Tongue (tissue), 3 donors: ENCODE measurements around the gene SPDYE8. TPM values are rescaled to one million over a fixed set of nuclear protein-coding genes. Genes with fewer than 3 reads are reported as not detected.
"Not testable (repeated sequence)": the region's sequence is repeated elsewhere in the genome, so short reads cannot be mapped to it uniquely, and the experiment has no call there.

Experiments
- DNase-seq: peaks from one replicate; pipeline ENCODE4 v3.0.0-alpha.2; 2015
- small RNA-seq: library from RNA; depleted of rRNA; stranded (forward); fragments of <200 nt; gene quantifications from one replicate; pipeline ENCODE3, GENCODE V24; 2014; ENCODE audit warnings: low replicate concordance
- total RNA-seq: library from RNA; depleted of rRNA; stranded (reverse); fragments of >200 nt; gene quantifications from one replicate; pipeline ENCODE4 v1.2.3, GENCODE V29; 2014

Gene SPDYE8, protein sequence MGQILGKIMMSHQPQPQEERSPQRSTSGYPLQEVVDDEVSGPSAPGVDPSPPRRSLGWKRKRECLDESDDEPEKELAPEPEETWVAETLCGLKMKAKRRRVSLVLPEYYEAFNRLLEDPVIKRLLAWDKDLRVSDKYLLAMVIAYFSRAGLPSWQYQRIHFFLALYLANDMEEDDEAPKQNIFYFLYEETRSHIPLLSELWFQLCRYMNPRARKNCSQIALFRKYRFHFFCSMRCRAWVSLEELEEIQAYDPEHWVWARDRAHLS
- total RNA-seq: not detected

GRCh38 chr7:73029666-73030065, at the start of gene SPDYE8:
Gene SPDYE8 (minus strand): TSS chr7:73029766. CDS start chr7:73027966, 1,800 bp downstream.
- DNase-seq: not testable (repeated sequence)

DNA sequence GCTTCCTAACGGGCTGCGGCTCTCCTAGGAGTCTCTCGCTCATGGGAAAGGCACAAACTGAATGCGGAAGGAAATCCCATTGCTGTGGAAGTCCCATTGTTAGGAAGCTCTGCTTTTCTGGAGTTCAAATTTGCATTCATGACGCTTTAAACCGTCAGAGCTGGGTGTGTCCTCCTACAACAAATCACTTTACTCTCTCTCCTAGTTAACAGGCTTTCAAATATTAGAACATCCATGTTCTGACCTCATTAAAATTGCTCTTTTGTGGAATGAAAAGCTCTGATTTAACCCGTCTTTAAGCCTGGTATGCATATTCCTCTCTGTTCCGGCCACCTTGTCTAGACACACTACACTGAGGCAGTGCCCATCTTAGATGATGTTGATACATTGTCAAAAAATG, 28.2 kb upstream of the SPDYE8 start, which contains the start of gene SPDYE11:
Gene SPDYE11 (minus strand): TSS at position 101 of the 400 bp plus-strand sequence. CDS start 1,800 bp downstream, outside the sequence.
- DNase-seq: not testable (repeated sequence)

- DNase-seq: not testable (repeated sequence)
These were observed 23.1 kb downstream of the SPDYE8 start for GRCh38 chr7:73006491-73006890.

GRCh38 chr7:73005693-73006447, 23.7 kb downstream of the SPDYE8 start:
- peak; percentile 94 for DNase-seq

DNA sequence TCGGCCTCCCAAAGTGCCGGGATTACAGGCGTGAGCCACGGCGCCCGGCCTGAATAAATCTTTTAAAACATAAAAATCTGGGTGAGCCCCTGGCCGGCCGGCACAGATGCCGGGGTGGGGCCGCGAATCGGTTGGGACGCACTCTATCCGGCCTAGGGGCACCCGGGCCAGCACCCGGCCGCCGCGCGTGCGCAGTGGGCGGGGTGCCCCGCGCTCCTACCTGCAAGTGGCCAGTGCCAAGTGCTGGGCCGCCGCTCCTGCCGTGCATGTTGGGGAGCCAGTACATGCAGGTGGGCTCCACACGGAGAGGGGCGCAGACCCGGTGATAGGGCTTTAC, 24.2 kb downstream of the SPDYE8 start:
- not testable (repeated sequence) for DNase-seq

GRCh38 chr7:72997887-72998468, 31.6 kb downstream of the SPDYE8 start:
- not testable (repeated sequence) for DNase-seq

DNA sequence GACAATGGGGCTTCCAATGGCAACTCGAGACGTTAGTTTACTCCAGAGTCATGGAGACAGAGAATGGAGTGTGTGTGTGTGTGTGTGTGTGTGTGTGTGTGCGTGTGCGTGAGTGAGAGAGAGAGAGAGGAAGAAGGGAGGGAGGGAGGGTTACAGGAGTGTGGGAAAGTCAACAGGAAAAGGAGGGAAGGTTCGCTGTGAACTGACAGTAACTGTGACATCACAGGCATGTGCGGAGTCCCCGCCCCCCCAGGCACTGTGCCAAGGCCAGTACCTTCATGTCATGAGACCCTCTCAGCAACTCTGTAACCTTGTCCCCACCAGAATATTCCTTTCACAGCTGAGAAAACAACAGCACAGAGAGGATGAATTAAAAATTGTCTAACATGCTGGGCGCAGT, 32.1 kb downstream of the SPDYE8 start:
- DNase-seq: not testable (repeated sequence)

GRCh38 chr7:72995484-72995883, 34.1 kb downstream of the SPDYE8 start:
- not testable (repeated sequence) for DNase-seq

- not testable (repeated sequence) for DNase-seq
These were observed 39.2 kb downstream of the SPDYE8 start for GRCh38 chr7:72990146-72990913.

DNA sequence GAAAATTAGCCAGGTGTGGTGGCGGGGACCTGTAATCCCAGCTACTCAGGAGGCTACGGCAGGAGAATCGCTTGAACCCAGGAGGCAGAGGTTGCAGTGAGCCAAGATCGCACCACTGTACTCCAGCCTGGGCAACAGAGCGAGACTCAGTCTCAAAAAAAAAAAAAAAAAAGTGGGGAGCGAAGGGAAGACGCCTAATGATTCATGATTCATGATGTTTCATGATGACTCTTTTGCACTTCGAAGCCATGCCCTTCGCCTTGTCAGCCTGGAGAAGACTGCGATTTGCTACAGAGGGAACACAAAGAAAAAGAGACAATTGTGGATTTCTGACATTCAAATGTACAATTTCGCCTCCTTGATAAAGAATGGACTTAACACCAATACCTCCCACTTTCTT, 47.5 kb downstream of the SPDYE8 start:
- not testable (repeated sequence) for DNase-seq

GRCh38 chr7:72980382-72980781, 49.2 kb downstream of the SPDYE8 start:
- not testable (repeated sequence) for DNase-seq

GRCh38 chr7:72976434-72976833, 53.1 kb downstream of the SPDYE8 start:
- DNase-seq: not testable (repeated sequence)

DNA sequence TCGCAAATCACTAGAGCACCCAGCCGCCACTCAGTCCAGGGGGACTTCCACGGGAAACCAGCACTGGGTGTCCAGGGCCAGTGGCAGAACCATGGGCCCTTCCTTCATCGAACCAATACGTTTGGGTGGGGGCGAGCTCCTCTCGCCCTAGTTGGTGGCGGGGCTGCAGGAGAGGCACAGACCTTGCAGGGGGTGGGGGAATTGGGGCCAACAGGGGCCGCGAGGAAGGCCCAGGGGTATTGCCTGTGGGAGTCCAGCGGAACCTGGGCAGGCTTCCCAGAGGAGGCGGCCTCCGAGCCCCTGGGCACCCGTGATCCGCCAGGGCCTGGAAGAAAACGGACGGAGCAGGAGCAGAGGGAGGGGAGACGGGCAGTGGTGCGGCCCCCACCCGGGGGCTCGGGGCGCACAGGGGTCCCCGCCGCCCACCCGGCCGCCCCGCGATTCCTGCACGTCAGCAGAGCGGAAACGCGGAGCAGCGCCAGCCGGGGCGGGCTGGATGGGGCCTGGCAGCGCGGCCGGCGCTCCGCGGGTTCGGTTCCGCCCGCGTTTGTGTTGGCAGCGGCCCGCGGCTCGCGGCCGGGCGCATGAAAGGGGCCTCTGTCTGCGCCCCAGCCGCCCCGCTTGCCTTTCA, 53.8 kb downstream of the SPDYE8 start:
- not testable (repeated sequence) for DNase-seq

DNA sequence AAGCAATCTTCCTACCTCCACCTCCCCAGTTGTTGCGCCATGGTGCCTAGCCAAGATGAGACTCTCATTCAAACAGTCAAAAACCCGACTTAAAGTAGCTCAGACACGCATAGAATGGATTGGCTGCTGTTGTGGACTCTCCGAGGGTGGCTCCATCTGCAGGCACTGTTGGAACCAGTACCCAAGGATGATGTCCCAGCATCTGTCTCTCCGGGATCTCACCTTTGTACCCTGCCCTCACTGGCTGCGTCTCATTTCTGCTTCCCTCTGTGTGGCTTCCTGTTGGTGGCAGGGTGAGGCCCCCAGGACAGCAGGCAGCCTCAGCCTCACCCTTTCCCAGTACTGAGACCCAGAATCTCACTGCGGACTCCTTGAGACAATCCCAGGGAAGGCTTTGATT, 54.8 kb downstream of the SPDYE8 start:
- DNase-seq: not testable (repeated sequence)

DNA sequence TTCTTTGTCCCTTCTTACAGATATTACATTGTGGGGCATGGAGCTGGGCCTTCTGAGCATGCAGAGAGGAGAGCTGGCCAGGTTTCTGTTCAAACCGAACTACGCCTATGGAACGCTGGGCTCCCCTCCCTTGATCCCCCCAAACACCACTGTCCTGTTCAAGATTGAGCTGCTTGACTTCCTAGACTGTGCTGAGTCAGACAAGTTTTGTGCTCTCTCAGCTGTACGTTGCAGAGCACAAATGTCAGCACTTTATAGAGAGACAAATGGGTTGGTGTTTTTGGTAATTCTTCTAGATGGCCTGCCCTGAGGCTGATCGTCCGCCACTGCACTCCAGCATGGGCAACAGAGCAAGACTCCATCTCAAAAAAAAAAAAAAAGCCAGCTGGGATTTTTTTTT, 58.1 kb downstream of the SPDYE8 start:
- DNase-seq: not testable (repeated sequence)

Small RNA genes lying within 50 kb of the gene (small RNA-seq; reads per million reads assigned to genes)
- not detected for gene RF00019

Other genes starting within 250 kb of the SPDYE8 start
- 6.2 TPM for gene TYW1B, start 201.6 kb downstream of the SPDYE8 start, total RNA-seq
- gene POM121, start 104.7 kb downstream of the SPDYE8 start, total RNA-seq: 10.3 TPM
- gene TRIM74, start 60.3 kb downstream of the SPDYE8 start, total RNA-seq: 1.7 TPM
- not detected for gene SPDYE11, start 28.1 kb upstream of the SPDYE8 start, total RNA-seq
- not detected for gene SPDYE9, start 56.3 kb upstream of the SPDYE8 start, total RNA-seq